Gastroesophageal sphincter (tissue), 4 donors: ENCODE measurements around the gene PSD2. TPM values are rescaled to one million over a fixed set of nuclear protein-coding genes. Genes with fewer than 3 reads are reported as not detected.

Source experiments
- ATAC-seq: fragments of 150-250 bp; one replicate; pipeline ENCODE4 v1.9.1; 2016; ENCODE audit warnings: mild to moderate bottlenecking, moderate library complexity
- H3K27ac ChIP-seq, 4 donors: fragments of 200-600 bp; sonication (generic) in 3 of 4; 1 replicate in 3 of 4; 2 replicates in 1 of 4; pipeline ENCODE4 v1.5.1; 2016 to 2019
- H3K27me3 ChIP-seq: fragments of 200-600 bp; sonication (generic); one replicate; pipeline ENCODE4 v1.5.1; 2019
- H3K36me3 ChIP-seq, 2 donors: fragments of 200-600 bp; sonication (generic); one replicate each; pipeline ENCODE4 v1.5.1; 2019; ENCODE audit warnings: control low read depth in 1 of 2
- H3K4me1 ChIP-seq, 3 donors: fragments of 200-600 bp; sonication (generic); 1 replicate in 2 of 3; 2 replicates in 1 of 3; pipeline ENCODE4 v1.5.1; 2016 to 2019; ENCODE audit warnings: control low read depth in 2 of 3
- H3K4me3 ChIP-seq, 2 donors: fragments of 200-600 bp; sonication (generic); one replicate each; pipeline ENCODE4 v1.5.1; 2019; ENCODE audit warnings: mild to moderate bottlenecking in 1 of 2, moderate library complexity in 1 of 2
- H3K9me3 ChIP-seq, 3 donors: fragments of 200-600 bp; sonication (generic); one replicate each; pipeline ENCODE4 v1.5.1; 2017 to 2019; ENCODE audit warnings: control low read depth in 2 of 3
- CTCF ChIP-seq, 4 experiments: fragments of 200-600 bp in 2 of 4; fragments of 450-650 bp in 2 of 4; sonication (generic) in 1 of 4; IDR thresholded peaks; one replicate each; pipeline ENCODE4 v1.5.1; 2017 to 2019; ENCODE audit warnings: antibody characterized with exemption in 4 of 4, mild to moderate bottlenecking in 2 of 4, moderate library complexity in 2 of 4
- EP300 ChIP-seq: sonication (generic); formaldehyde crosslinking; IDR thresholded peaks from one replicate; pipeline ENCODE4 v1.6.1; 2017; ENCODE audit warnings: antibody characterized with exemption, mild to moderate bottlenecking
- POLR2A ChIP-seq, 2 donors: fragments of 450-650 bp; IDR thresholded peaks; one replicate each; pipeline ENCODE4 v1.6.1; 2017; ENCODE audit warnings: antibody characterized with exemption in 2 of 2, mild to moderate bottlenecking in 2 of 2, moderate library complexity in 1 of 2
- POLR2AphosphoS5 ChIP-seq: sonication (generic); formaldehyde crosslinking; IDR thresholded peaks from one replicate; pipeline ENCODE4 v1.6.1; 2017; ENCODE audit warnings: antibody characterized with exemption
- WGBS, 2 donors: methylation state at CpG; one replicate each; pipeline ENCODE4 v1.1.5; 2018; ENCODE audit warnings: low coverage in 1 of 2; 5-methylcytosine and 5-hydroxymethylcytosine counted together
- total RNA-seq, 4 donors: library from RNA; depleted of rRNA; stranded (reverse); fragments of >200 nt; gene quantifications; one replicate each; pipeline ENCODE4 v1.1.0, GENCODE V29; 2016

Gene PSD2
- total RNA-seq, 4 donors from 2014 or later = 0.13 to 0.16 TPM; not detected in 2

DNA sequence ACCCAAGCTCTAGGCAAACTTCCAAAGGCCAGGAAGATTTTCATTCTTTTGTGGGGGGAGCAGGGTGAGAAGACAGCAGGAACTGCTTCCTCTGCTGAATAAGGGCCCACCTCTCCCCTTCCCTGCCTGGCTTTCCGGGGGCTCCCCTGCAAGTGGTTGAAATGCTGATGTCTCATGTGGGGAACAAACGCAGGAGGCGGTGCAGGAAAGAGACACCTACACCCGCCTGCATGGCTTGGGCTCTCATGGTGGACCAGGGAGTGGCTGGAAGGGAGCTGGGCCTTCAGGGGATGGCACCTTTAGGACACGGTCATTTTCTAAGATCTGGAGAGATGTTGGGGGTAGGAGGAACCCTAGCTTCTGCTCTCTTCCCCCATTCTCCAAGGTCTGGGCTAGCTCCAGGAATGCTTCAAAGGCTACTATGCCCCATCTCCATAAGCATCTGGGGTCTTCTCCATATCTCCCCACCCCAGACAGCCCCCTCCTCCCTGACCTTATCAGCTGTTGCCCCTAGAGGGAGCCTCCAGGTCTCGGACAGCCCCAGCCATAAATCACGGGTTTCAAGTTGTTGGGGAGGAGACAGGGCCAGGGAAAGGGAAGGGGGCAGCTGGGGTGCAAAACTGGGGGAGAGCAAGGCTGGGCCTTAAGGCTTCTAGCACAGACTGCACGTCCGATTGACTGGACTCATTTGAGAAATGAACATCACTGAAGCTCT is 76.6 kb downstream of the PSD2 start:
- Histone ChIP-seq H3K9me3 (no peaks in the 10 kb centered on the region), H3K27ac (no peak overlapping the region), H3K27me3 (no peaks in the 10 kb centered on the region), H3K36me3 (peaks cover 0 to 22% of the 10 kb centered on the region in 2 donors), H3K4me3 (no peak overlapping the region), H3K4me1 (no peaks in the 10 kb centered on the region)
- 60 to 70% methylated on average over 1 to 2 of the region's 9 CpGs for WGBS, 2 donors
- no peak for ATAC-seq
- TF ChIP-seq POLR2A (IDR thresholded peaks at IDR 0.05) (no peak), EP300 (no peak)

GRCh38 chr5:139872851-139873794 is 77.5 kb downstream of the PSD2 start:
- TF ChIP-seq POLR2AphosphoS5 (no peak), CTCF (IDR thresholded peaks at IDR 0.05) (no peak), EP300 (no peak), POLR2A (IDR thresholded peaks at IDR 0.05) (no peak)
- 63% methylated on average over 3 of the region's 16 CpGs; no CpG with 5 or more reads in 1 of the 2 donors for WGBS, 2 donors
- Histone ChIP-seq H3K4me3 (no peak overlapping the region), H3K36me3 (peaks cover 0 to 22% of the 10 kb centered on the region in 2 donors), H3K27me3 (no peaks in the 10 kb centered on the region), H3K4me1 (no peaks in the 10 kb centered on the region), H3K9me3 (no peaks in the 10 kb centered on the region), H3K27ac (no peak overlapping the region)
- no peak for ATAC-seq

DNA sequence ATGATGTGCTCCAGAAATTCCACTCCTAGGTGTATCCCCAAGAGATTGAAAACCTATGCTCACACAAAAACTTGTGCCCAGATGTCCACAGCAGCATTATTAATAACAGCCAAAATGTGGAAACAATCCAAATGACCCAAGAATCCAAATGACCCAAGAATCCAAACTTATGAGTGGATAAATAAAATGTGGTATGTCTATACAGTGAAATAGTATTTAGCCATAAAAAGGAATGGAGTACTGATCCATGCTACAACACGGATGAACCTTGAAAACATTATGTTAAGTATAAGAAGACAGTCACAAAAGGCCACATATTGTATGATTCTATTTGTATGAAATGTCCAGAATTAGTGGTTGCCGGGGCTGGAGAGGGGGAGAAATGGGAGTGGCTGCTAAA is 80.3 kb downstream of the PSD2 start:
- Histone ChIP-seq H3K4me1 (peaks cover 0 to 16% (median 7%) of the 10 kb centered on the region in 3 donors), H3K27me3 (no peaks in the 10 kb centered on the region), H3K27ac (no peak overlapping the region), H3K36me3 (peaks cover 0 to 15% of the 10 kb centered on the region in 2 donors), H3K4me3 (no peak overlapping the region), H3K9me3 (no peaks in the 10 kb centered on the region)
- TF ChIP-seq POLR2A (IDR thresholded peaks at IDR 0.05) (no peak), EP300 (no peak), CTCF (IDR thresholded peaks at IDR 0.05) (no peak), POLR2AphosphoS5 (no peak)
- 83 to 94% methylated on average over 2 of the region's 2 CpGs for WGBS, 2 donors
- ATAC-seq = no peak

DNA sequence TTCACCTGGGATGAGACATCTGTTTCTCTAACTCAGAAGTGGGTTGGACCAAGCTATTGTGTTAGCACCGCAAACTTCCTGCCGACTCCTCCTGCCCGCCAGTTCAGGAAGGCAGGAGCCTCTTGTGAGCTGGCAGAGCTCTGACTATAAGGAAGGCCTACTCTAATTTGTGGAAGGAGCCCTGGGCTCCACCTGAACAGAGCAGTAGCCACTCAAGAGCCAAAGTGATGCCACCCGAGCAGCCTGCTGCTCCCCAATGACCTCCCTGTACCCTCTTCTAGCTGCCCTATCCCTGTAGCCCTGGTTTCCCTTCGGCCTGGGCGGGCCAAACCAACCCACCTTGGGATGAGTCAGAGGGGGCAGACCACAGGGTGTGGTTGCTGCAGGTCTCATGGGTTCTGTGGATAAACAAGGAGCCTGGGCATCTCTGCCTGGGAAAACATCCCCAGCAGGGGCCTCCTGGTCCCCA is 81.6 kb downstream of the PSD2 start:
- Histone ChIP-seq H3K9me3 (no peaks in the 10 kb centered on the region), H3K27ac (no peak overlapping the region), H3K4me3 (no peak overlapping the region), H3K27me3 (no peaks in the 10 kb centered on the region), H3K36me3 (peaks cover 0 to 9% of the 10 kb centered on the region in 2 donors), H3K4me1 (peaks cover 0 to 28% (median 11%) of the 10 kb centered on the region in 3 donors)
- TF ChIP-seq CTCF (IDR thresholded peaks at IDR 0.05) (no peak), POLR2AphosphoS5 (no peak), POLR2A (IDR thresholded peaks at IDR 0.05) (no peak), EP300 (no peak)
- 60 to 100% methylated on average over 1 of the region's 6 CpGs for WGBS, 2 donors
- no peak for ATAC-seq

DNA sequence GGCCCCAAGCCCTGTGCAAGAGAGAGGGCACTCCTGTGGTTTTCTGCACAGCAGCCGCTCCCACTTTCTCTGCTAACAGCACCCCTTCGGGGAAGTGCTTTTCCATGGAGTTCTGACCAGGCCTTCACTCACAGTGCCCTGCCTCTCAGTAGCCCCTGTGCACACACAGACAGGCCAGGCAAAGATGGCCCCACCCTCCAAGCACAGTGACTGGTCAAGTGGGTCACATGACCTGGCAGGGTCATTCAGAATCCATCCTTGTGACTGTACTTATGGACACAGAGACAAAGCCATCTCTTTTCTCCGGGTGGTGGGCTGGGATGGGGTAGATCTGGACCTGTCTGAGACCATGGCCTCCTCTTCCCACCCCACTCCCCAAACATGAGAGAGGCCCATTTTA is 82.5 kb downstream of the PSD2 start:
- H3K4me1 ChIP-seq = peaks cover 0 to 37% (median 11%) of the 10 kb centered on the region in 3 donors
- no peak for ATAC-seq
- no peak overlapping the region for H3K4me3 ChIP-seq
- H3K27ac ChIP-seq = no peak overlapping the region
- no CpG with 5 or more reads among the region's 3 CpGs for WGBS, 2 donors
- TF ChIP-seq POLR2A (IDR thresholded peaks at IDR 0.05) = no peak
- TF ChIP-seq EP300 = no peak
- no peak for TF ChIP-seq CTCF (IDR thresholded peaks at IDR 0.05)
- TF ChIP-seq POLR2AphosphoS5 = no peak
- H3K36me3 ChIP-seq = peaks cover 0 to 9% of the 10 kb centered on the region in 2 donors
- H3K9me3 ChIP-seq = no peaks in the 10 kb centered on the region
- H3K27me3 ChIP-seq = no peaks in the 10 kb centered on the region
